Astrocyte (in vitro differentiated cells and primary cell): ENCODE measurements around the gene BPIFB3. TPM values are rescaled to one million over a fixed set of nuclear protein-coding genes. Genes with fewer than 3 reads are reported as not detected.

ENCODE experiments used
- DNase-seq: peaks from one replicate; pipeline ENCODE4 v3.0.0-alpha.2; 2010; ENCODE audit warnings: low read depth
- FAIRE-seq: peaks from 2 replicates; lab custom pipeline; 2011; peaks lifted over from hg19 to GRCh38; lab: Jason Lieb, UNC
- H2AFZ ChIP-seq: 2 replicates; pipeline ENCODE4 v1.6.0; 2012; ENCODE audit warnings: low read depth, low read length, inconsistent platforms
- H3K27ac ChIP-seq: 2 replicates; pipeline ENCODE4 v1.5.1; 2011; ENCODE audit warnings: low read depth, low read length, inconsistent platforms
- H3K27me3 ChIP-seq: 2 replicates; pipeline ENCODE4 v1.6.0; 2011; ENCODE audit warnings: low read length, inconsistent platforms; ENCODE audit not compliant: insufficient read depth
- H3K36me3 ChIP-seq: 2 replicates; pipeline ENCODE4 v1.5.1; 2011; ENCODE audit warnings: low read length, inconsistent platforms; ENCODE audit not compliant: insufficient read depth
- H3K4me1 ChIP-seq: 2 replicates; pipeline ENCODE4 v1.5.1; 2011; ENCODE audit warnings: low read length, inconsistent platforms; ENCODE audit not compliant: insufficient read depth
- H3K4me2 ChIP-seq: 2 replicates; pipeline ENCODE4 v1.6.0; 2012; ENCODE audit warnings: low read length, inconsistent platforms
- H3K4me3 ChIP-seq: 2 replicates; pipeline ENCODE4 v1.5.1; 2011; ENCODE audit warnings: low read depth, mild to moderate bottlenecking, low read length, inconsistent platforms; ENCODE audit not compliant: insufficient read depth
- H3K79me2 ChIP-seq: 2 replicates; pipeline ENCODE4 v1.6.0; 2012; ENCODE audit warnings: mild to moderate bottlenecking, low read length, inconsistent platforms; ENCODE audit not compliant: insufficient read depth
- H3K9ac ChIP-seq: 2 replicates; pipeline ENCODE4 v1.6.0; 2012; ENCODE audit warnings: mild to moderate bottlenecking, low read length, inconsistent platforms
- H3K9me3 ChIP-seq: 2 replicates; pipeline ENCODE4 v1.5.1; 2012; ENCODE audit warnings: low read depth, mild to moderate bottlenecking, low read length, inconsistent platforms; ENCODE audit not compliant: insufficient read depth
- H4K20me1 ChIP-seq: 2 replicates; pipeline ENCODE4 v1.6.0; 2012; ENCODE audit warnings: low read length, inconsistent platforms; ENCODE audit not compliant: insufficient read depth
- H3K27ac Mint-ChIP-seq: one replicate; pipeline ENCODE4 v1.8.0; 2021; ENCODE audit warnings: mild to moderate bottlenecking, mixed read lengths; ENCODE audit not compliant: unreplicated experiment
- H3K27me3 Mint-ChIP-seq: one replicate; pipeline ENCODE4 v1.8.0; 2021; ENCODE audit warnings: low read depth, mixed read lengths; ENCODE audit not compliant: unreplicated experiment
- H3K36me3 Mint-ChIP-seq: one replicate; pipeline ENCODE4 v1.8.0; 2021; ENCODE audit warnings: low read depth, mixed read lengths; ENCODE audit not compliant: unreplicated experiment
- H3K4me1 Mint-ChIP-seq: one replicate; pipeline ENCODE4 v1.8.0; 2021; ENCODE audit warnings: low read depth, mixed read lengths; ENCODE audit not compliant: unreplicated experiment
- H3K4me3 Mint-ChIP-seq: one replicate; pipeline ENCODE4 v1.8.0; 2021; ENCODE audit warnings: mild to moderate bottlenecking, moderate library complexity, mixed read lengths; ENCODE audit not compliant: unreplicated experiment
- H3K9me3 Mint-ChIP-seq: one replicate; pipeline ENCODE4 v1.8.0; 2021; ENCODE audit warnings: mild to moderate bottlenecking, mixed read lengths; ENCODE audit not compliant: unreplicated experiment
- EZH2 ChIP-seq: IDR thresholded peaks from 2 replicates; pipeline ENCODE4 v1.6.1; 2012; ENCODE audit warnings: mild to moderate bottlenecking, low read length, inconsistent platforms; ENCODE audit not compliant: insufficient read depth
- total RNA-seq: library from RNA; stranded (reverse); gene quantifications from 2 replicates; pipeline ENCODE4 v1.2.1, GENCODE V29; 2021
- TF ChIP-seq, protein P1 (sequence below): IDR thresholded peaks from 2 replicates; pipeline ENCODE4 v1.5.1; 2011; ENCODE audit warnings: low read depth, mild to moderate bottlenecking, inconsistent platforms, low read length, moderate library complexity; ENCODE audit not compliant: insufficient read depth

BPIFB3 gene
- total RNA-seq, 1 donor from 2014 or later = not detected

DNA sequence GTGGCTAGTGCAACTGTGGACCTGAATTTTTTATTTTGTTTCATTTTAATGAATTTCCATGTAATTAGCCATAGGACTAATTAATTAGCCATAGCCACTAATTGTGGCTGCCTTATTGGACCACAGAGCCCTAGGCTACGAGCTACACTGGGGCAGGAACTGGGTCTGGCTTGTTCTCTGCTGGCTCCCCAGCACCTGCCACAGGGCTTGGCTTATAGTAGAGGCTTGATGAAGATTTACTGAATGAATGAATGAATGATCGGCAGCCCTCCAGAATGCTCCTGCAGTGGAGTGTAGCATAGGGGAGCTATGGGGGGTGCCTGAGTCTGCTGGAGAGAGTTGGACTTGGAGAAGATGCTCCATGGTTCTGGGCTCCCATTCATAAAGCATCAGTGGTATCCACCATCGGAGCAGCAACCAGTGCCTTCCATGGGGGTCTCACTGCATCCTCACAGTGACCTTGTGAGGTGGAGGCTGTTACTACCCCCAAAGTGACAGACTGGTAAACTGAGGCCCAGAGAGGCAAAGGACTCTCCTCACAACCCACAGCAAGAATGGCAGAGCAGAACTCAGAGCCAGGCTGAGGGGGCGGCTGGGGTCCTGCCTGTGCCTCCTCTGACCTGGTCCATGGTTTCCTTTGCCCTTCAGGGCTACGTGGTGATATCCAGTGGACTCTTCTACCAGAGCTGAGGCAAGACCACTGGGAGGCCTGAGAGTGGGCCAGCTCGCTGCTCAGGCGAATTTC is 30.8 kb upstream of the BPIFB3 start:
- Mint-ChIP-seq H3K9me3 (no peaks in the 10 kb centered on the region), H3K4me1 (no peaks in the 10 kb centered on the region), H3K27me3 (peaks cover 41% of the 10 kb centered on the region), H3K36me3 (no peaks in the 10 kb centered on the region), H3K4me3 (no peak overlapping the region), H3K27ac (no peak overlapping the region)
- Histone ChIP-seq H3K36me3 (no peaks in the 10 kb centered on the region), H3K27me3 (peaks cover 4% of the 10 kb centered on the region), H4K20me1 (no peaks in the 10 kb centered on the region), H3K4me1 (no peaks in the 10 kb centered on the region), H3K4me2 (no peak overlapping the region), H3K79me2 (no peaks in the 10 kb centered on the region), H3K27ac (no peak overlapping the region), H3K4me3 (no peak overlapping the region), H3K9me3 (no peaks in the 10 kb centered on the region), H3K9ac (no peak overlapping the region), H2AFZ (no peak overlapping the region)
- DNase-seq (no peak), FAIRE-seq (no peak)
- no peak for TF ChIP-seq EZH2
- TF ChIP-seq, protein P1, sequence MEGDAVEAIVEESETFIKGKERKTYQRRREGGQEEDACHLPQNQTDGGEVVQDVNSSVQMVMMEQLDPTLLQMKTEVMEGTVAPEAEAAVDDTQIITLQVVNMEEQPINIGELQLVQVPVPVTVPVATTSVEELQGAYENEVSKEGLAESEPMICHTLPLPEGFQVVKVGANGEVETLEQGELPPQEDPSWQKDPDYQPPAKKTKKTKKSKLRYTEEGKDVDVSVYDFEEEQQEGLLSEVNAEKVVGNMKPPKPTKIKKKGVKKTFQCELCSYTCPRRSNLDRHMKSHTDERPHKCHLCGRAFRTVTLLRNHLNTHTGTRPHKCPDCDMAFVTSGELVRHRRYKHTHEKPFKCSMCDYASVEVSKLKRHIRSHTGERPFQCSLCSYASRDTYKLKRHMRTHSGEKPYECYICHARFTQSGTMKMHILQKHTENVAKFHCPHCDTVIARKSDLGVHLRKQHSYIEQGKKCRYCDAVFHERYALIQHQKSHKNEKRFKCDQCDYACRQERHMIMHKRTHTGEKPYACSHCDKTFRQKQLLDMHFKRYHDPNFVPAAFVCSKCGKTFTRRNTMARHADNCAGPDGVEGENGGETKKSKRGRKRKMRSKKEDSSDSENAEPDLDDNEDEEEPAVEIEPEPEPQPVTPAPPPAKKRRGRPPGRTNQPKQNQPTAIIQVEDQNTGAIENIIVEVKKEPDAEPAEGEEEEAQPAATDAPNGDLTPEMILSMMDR = no peak

DNA sequence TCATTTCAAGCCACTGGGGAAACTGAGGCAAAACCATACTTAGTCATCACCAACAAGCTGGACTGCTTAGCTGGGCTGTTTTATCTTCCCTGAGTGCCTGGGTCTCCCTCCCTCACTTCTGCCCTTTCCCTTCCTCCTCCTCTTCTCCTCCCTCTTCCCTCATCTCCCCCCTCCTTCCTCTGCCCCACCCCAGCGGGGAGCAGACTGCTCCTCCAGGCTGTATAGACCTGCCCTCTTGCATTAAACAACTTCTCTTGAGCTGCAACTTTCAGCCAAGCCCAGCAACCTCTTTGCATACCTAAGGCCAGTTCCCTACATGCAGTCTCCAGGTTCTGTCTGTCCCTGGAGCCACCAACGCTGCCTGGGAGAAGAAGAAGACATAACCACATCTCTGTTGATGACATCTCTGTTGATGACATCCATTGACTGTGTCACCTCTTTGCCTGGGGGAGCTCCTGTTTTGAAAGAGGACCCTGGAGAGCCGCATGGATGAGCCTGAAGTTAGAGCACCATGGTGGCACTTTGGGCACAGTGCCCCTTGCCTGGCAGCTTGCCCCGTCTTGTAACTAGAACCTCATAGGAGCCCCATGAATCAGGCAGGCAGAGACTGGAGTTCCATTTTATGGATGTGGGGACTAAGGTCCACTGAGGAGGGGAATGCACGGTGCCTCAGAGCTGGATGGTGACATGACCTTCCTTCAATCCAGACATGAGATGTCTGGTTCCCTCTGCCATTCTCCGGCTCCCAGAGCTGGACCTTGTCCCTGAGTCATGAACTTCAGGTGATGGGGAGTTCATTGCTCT is 30.1 kb upstream of the BPIFB3 start:
- H2AFZ ChIP-seq = no peak overlapping the region
- H3K36me3 Mint-ChIP-seq = no peaks in the 10 kb centered on the region
- FAIRE-seq (no peak), DNase-seq (no peak)
- no peak overlapping the region for H3K4me2 ChIP-seq
- peaks cover 37% of the 10 kb centered on the region for H3K27me3 Mint-ChIP-seq
- H3K9ac ChIP-seq = no peak overlapping the region
- no peaks in the 10 kb centered on the region for H3K36me3 ChIP-seq
- no peaks in the 10 kb centered on the region for H3K9me3 Mint-ChIP-seq
- H3K27ac ChIP-seq = no peak overlapping the region
- H3K9me3 ChIP-seq = no peaks in the 10 kb centered on the region
- no peak overlapping the region for H3K27ac Mint-ChIP-seq
- H3K27me3 ChIP-seq = peaks cover 4% of the 10 kb centered on the region
- no peaks in the 10 kb centered on the region for H3K4me1 Mint-ChIP-seq
- H3K4me3 Mint-ChIP-seq = no peak overlapping the region
- no peaks in the 10 kb centered on the region for H4K20me1 ChIP-seq
- TF ChIP-seq, protein P1 = no peak
- no peak for TF ChIP-seq EZH2
- H3K4me3 ChIP-seq = no peak overlapping the region
- H3K4me1 ChIP-seq = no peaks in the 10 kb centered on the region
- no peaks in the 10 kb centered on the region for H3K79me2 ChIP-seq
